Keratinocyte (primary cell): ENCODE results near the gene SEPTIN10. TPM values are rescaled to one million over a fixed set of nuclear protein-coding genes. Genes with fewer than 3 reads are reported as not detected.

Experiments used
- DNase-seq: peaks from one replicate; pipeline ENCODE4 v3.0.0-alpha.2; 2011; ENCODE audit warnings: low read depth, missing footprints, low spot score
- FAIRE-seq: peaks from 2 replicates; lab custom pipeline; 2011; peaks lifted over from hg19 to GRCh38; lab: Jason Lieb, UNC
- H2AFZ ChIP-seq: 2 replicates; pipeline ENCODE4 v1.6.0; 2012; ENCODE audit warnings: low read length, control low read depth, inconsistent platforms; ENCODE audit not compliant: control insufficient read depth
- H3K27ac ChIP-seq: 2 replicates; pipeline ENCODE4 v1.5.1; 2011; ENCODE audit warnings: low read length; ENCODE audit not compliant: control insufficient read depth, insufficient read depth
- H3K27me3 ChIP-seq: 3 replicates; pipeline ENCODE4 v1.6.0; 2011; ENCODE audit warnings: low read length; ENCODE audit not compliant: control insufficient read depth, insufficient read depth; ENCODE audit errors: extremely low read depth
- H3K36me3 ChIP-seq, 2 experiments: 2 replicates in 1 of 2; 3 replicates in 1 of 2; pipeline ENCODE4 v1.5.1; 2011; ENCODE audit warnings: low read length in 2 of 2, mild to moderate bottlenecking in 1 of 2; ENCODE audit not compliant: control insufficient read depth in 2 of 2, insufficient read depth in 2 of 2; ENCODE audit errors: extremely low read depth in 1 of 2
- H3K4me1 ChIP-seq: 3 replicates; pipeline ENCODE4 v1.5.1; 2011; ENCODE audit warnings: low read length; ENCODE audit not compliant: control insufficient read depth, insufficient read depth; ENCODE audit errors: extremely low read depth
- H3K4me2 ChIP-seq: 3 replicates; pipeline ENCODE4 v1.6.0; 2011; ENCODE audit warnings: low read depth, low read length; ENCODE audit not compliant: control insufficient read depth, insufficient read depth; ENCODE audit errors: extremely low read depth
- H3K4me3 ChIP-seq, 3 experiments: fragments of 200-600 bp in 1 of 3; sonication (generic) in 1 of 3; 2 replicates in 2 of 3; 3 replicates in 1 of 3; pipeline ENCODE4 v1.5.1; 2011 to 2016; ENCODE audit warnings: low read length in 3 of 3, mild to moderate bottlenecking in 3 of 3, control low read depth in 2 of 3, inconsistent platforms in 1 of 3, low read depth in 1 of 3, mixed read lengths in 1 of 3, mixed run types in 1 of 3, moderate library complexity in 1 of 3; ENCODE audit not compliant: control insufficient read depth in 2 of 3, insufficient read depth in 2 of 3; ENCODE audit errors: extremely low read depth in 1 of 3
- H3K79me2 ChIP-seq: 2 replicates; pipeline ENCODE4 v1.6.0; 2012; ENCODE audit warnings: low read length; ENCODE audit not compliant: control insufficient read depth, insufficient read depth
- H3K9ac ChIP-seq: 3 replicates; pipeline ENCODE4 v1.6.0; 2011; ENCODE audit warnings: low read length; ENCODE audit not compliant: control insufficient read depth, insufficient read depth; ENCODE audit errors: extremely low read depth
- H3K9me1 ChIP-seq: 3 replicates; pipeline ENCODE4 v1.6.0; 2011; ENCODE audit warnings: low read length; ENCODE audit not compliant: control insufficient read depth, insufficient read depth; ENCODE audit errors: extremely low read depth
- H3K9me3 ChIP-seq: 2 replicates; pipeline ENCODE4 v1.5.1; 2012; ENCODE audit warnings: low read depth, low read length; ENCODE audit not compliant: control insufficient read depth
- H4K20me1 ChIP-seq: 3 replicates; pipeline ENCODE4 v1.6.0; 2011; ENCODE audit warnings: low read length; ENCODE audit not compliant: control insufficient read depth, insufficient read depth; ENCODE audit errors: extremely low read depth
- CTCF ChIP-seq, 3 experiments: IDR thresholded peaks in 1 of 3; conservative IDR thresholded peaks in 1 of 3; optimal IDR thresholded peaks in 1 of 3; 2 replicates in 2 of 3; 3 replicates in 1 of 3; pipeline versions ENCODE3 to v1.5.1; 2011; ENCODE audit warnings: low read length in 3 of 3, mild to moderate bottlenecking in 3 of 3, moderate library complexity in 2 of 3, control low read depth in 1 of 3, inconsistent platforms in 1 of 3; ENCODE audit not compliant: insufficient read depth in 2 of 3; ENCODE audit errors: extremely low read depth in 1 of 3
- EZH2 ChIP-seq: IDR thresholded peaks from one replicate; pipeline ENCODE4 v1.6.1; 2012; ENCODE audit warnings: inconsistent platforms, mild to moderate bottlenecking, low read length, moderate library complexity
- dilution Hi-C: fragments of 300-500 bp; cut with MboI; formaldehyde crosslinking; loops from one replicate; pipeline ENCODE4 v1.7.0; 2020; ENCODE audit warnings: low sequenced_read_pairs; ENCODE audit not compliant: extremely low pct_ligation_motif_present
- polyA plus RNA-seq, 5 experiments: library from polyadenylated mRNA; depleted of rRNA in 3 of 5; stranded (reverse) in 3 of 5; stranded (forward) in 1 of 5; unstranded in 1 of 5; fragments of >200 nt; gene quantifications; 1 replicate in 1 of 5; 2 replicates in 3 of 5; 3 replicates in 1 of 5; pipeline versions ENCODE4 v1.2.1 to v1.2.3, GENCODE V29; 2011 to 2012; ENCODE audit warnings: missing spikeins in 2 of 5, low read depth in 1 of 5, low replicate concordance in 1 of 5

SEPTIN10 gene
- polyA plus RNA-seq, 1 donor (not counting 4 experiments of a cell fraction or from before 2014, with no cell fraction given) = 72.6 TPM

GRCh38 chr2:109563288-109563687 lies 50.5 kb downstream of the SEPTIN10 start:
- Histone ChIP-seq H3K4me2 (no peak overlapping the region), H3K36me3 (peaks cover 4 to 10% of the 10 kb centered on the region in 2 experiments), H3K9ac (no peak overlapping the region), H3K79me2 (no peaks in the 10 kb centered on the region), H3K9me1 (no peaks in the 10 kb centered on the region), H3K27ac (no peak overlapping the region), H3K9me3 (no peaks in the 10 kb centered on the region), H2AFZ (no peak overlapping the region), H3K27me3 (no peaks in the 10 kb centered on the region), H3K4me1 (peaks cover 13% of the 10 kb centered on the region), H3K4me3 (no peak overlapping the region), H4K20me1 (no peaks in the 10 kb centered on the region)
- no peak for TF ChIP-seq CTCF (optimal IDR thresholded peaks at IDR 0.05 in 1 of 3, IDR thresholded peaks at IDR 0.05 in 1 of 3, conservative IDR thresholded peaks at IDR 0.05 in 1 of 3; ENCODE audit: extremely low read depth in 1 of 3, insufficient read depth in 2 of 3, low read length in 3 of 3)
- TF ChIP-seq EZH2 = no peak
- FAIRE-seq = no peak
- dilution Hi-C loops = no loop called here
- DNase-seq = no peak

- no peak overlapping the region for H3K4me3 ChIP-seq
- no peak overlapping the region for H3K4me2 ChIP-seq
- peaks cover 18% of the 10 kb centered on the region for H3K4me1 ChIP-seq
- FAIRE-seq (no peak), DNase-seq (no peak)
- peaks cover 4 to 10% of the 10 kb centered on the region in 2 experiments for H3K36me3 ChIP-seq
- dilution Hi-C loops = no loop called here
- H2AFZ ChIP-seq = no peak overlapping the region
- no peak overlapping the region for H3K9ac ChIP-seq
- no peaks in the 10 kb centered on the region for H3K9me1 ChIP-seq
- no peak for TF ChIP-seq CTCF (optimal IDR thresholded peaks at IDR 0.05 in 1 of 3, IDR thresholded peaks at IDR 0.05 in 1 of 3, conservative IDR thresholded peaks at IDR 0.05 in 1 of 3; ENCODE audit: extremely low read depth in 1 of 3, insufficient read depth in 2 of 3, low read length in 3 of 3)
- no peak for TF ChIP-seq EZH2
- H3K9me3 ChIP-seq = no peaks in the 10 kb centered on the region
- H4K20me1 ChIP-seq = no peaks in the 10 kb centered on the region
- H3K27ac ChIP-seq = no peak overlapping the region
- no peaks in the 10 kb centered on the region for H3K79me2 ChIP-seq
- H3K27me3 ChIP-seq = no peaks in the 10 kb centered on the region
Observed at GRCh38 chr2:109562421-109562820, 51.3 kb downstream of the SEPTIN10 start.
